ENCODE measurements around the gene SMCO4. TPM values are rescaled to one million over a fixed set of nuclear protein-coding genes. Genes with fewer than 3 reads are reported as not detected.

SMCO4 gene
- total RNA-seq, 1 experiment from 2014 or later = 14.1 TPM

DNA sequence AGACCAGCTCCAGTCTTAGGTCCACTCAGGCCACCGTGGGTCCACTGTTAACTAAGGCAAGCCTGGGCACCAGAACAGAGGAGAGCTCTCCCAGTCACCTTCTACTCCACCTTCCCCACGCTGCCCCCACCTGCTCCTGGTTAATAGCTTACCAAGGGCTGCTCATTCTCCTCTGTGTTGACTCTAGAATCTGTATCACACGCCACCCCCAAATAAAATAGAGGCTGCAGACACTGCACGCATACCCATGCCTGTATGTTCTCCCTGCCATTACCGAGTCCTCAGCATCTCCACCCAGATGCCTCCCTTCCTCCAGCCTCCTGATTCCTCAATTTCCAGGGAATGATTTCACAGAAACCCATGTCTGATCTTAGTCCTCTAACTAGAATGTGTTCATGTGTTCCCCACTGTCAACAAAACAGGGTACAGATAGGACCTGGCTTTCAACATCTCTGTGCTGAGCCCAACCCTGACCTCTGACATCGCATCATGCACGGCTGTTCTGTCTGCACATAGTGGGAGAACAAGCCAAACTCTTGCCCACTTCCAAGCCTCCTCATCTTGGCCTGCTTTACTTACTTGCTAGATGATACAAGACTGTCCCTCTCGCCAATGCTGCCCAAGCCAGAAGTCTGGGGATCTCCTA, 49.8 kb downstream of the SMCO4 start:
- H3K4me3 ChIP-seq (ENCODE audit: low read depth in 2 of 2, low read length in 2 of 2) = no peak overlapping the region
- in situ Hi-C loops (cut with HindIII; ENCODE audit: low pct_unique_long_range_greater_than_20kb, low sequenced_read_pairs) (no loop called here), intact Hi-C loops (cut with micrococcal nuclease; ENCODE audit: unreplicated experiment) (no loop called here)
- H3K36me3 ChIP-seq (ENCODE audit: control insufficient read depth, insufficient read depth, low read length) = no peaks in the 10 kb centered on the region
- no TSS peak for BruUV-seq (replicated peaks)
- POLR2A ChIA-PET = no interaction called here
- ATAC-seq = no peak
- no peaks in the 10 kb centered on the region for H3K27me3 ChIP-seq (ENCODE audit: control insufficient read depth, insufficient read depth, low read length)
- H3K9me3 ChIP-seq (ENCODE audit: control insufficient read depth, insufficient read depth, low read depth, low read length) = no peaks in the 10 kb centered on the region
- H3K27ac ChIP-seq (ENCODE audit: low read length) = no peak overlapping the region
- CTCF ChIA-PET = interaction anchor here (0.6 kb wide), 1 partner anchor 267 kb away, joined by 8 read pairs; no protein-coding TSS in a partner anchor
- TF ChIP-seq POLR2AphosphoS5 (IDR thresholded peaks at IDR 0.05; ENCODE audit: low read depth, low read length) (no peak), TCF7L2 (IDR thresholded peaks at IDR 0.05; ENCODE audit: low read depth, low read length) (no peak)
- no peak for DNase-seq (ENCODE audit: low read depth, low spot score)
- peaks cover 4% of the 10 kb centered on the region; the same call in 1 of the 2 replicates for H3K4me1 ChIP-seq (ENCODE audit: control insufficient read depth, insufficient read depth, low read length)

DNA sequence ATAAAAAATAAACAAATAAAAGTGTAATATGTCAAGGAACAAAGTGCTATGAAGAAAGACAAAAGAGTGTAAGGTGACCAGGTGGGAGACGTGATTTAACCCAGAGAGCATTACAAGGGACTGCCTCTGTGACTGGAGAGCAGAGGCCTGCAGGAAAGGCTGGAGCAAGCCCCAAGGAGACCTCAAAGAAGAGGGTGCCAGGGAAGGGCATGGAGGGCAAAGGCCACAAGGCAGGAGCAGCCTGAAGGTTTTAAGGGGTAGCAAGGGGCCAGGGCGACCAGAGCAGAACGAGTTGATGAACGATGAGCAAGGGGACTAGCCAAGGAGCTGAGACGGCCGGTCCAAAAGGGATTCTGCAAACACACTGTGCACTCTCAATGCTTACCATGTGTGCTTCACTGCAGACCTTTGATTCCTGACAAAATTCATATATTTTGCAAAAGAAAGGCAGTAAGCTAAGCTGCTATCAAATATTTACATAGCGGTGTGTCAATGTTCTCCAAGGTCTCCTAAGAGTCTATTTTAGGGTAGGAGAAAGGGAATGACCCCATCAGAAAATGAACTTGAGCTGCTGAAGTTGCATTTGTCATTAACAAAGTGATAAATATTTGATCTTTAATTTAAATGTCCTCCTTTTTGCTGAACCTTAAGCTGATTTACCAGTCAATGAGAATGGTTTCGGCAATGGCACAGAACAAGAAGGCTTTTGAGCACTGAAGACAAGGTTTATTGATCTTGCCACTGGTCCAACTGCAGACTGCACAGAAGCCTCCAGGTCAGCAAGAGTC, 50.5 kb downstream of the SMCO4 start:
- in situ Hi-C loops (cut with HindIII; ENCODE audit: low pct_unique_long_range_greater_than_20kb, low sequenced_read_pairs) = no loop called here

DNA sequence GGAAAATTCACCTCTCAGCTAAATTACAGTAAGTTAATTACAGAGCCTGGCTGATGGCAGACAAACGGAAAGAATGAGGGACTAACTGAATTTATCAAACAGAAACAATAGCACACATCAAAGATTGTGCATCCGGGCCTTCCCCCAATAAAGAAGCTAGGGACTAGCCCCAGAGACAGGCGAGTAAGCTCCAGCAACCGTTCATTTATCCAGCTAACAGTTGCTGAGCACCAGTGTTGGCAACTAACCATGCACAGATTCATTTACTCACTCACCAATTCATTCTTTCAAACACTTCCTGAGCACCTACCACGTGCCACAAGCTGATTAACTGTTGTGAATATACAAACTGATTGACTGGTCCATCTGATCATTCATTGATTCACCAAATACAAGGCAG, 51.2 kb downstream of the SMCO4 start:
- Histone ChIP-seq H3K9me3 (ENCODE audit: control insufficient read depth, insufficient read depth, low read depth, low read length) (no peaks in the 10 kb centered on the region), H3K4me3 (ENCODE audit: low read depth in 2 of 2, low read length in 2 of 2) (no peak overlapping the region), H3K36me3 (ENCODE audit: control insufficient read depth, insufficient read depth, low read length) (no peaks in the 10 kb centered on the region), H3K27me3 (ENCODE audit: control insufficient read depth, insufficient read depth, low read length) (no peaks in the 10 kb centered on the region), H3K27ac (ENCODE audit: low read length) (no peak overlapping the region), H3K4me1 (ENCODE audit: control insufficient read depth, insufficient read depth, low read length) (no peaks in the 10 kb centered on the region)
- in situ Hi-C loops (cut with HindIII; ENCODE audit: low pct_unique_long_range_greater_than_20kb, low sequenced_read_pairs) = no loop called here
- intact Hi-C loops (cut with micrococcal nuclease; ENCODE audit: unreplicated experiment) = no loop called here
- ChIA-PET CTCF (no interaction called here), POLR2A (interaction anchor here (0.6 kb wide), 1 partner anchor 86 kb away, joined by 5 read pairs; no protein-coding TSS in a partner anchor)
- TF ChIP-seq SIN3A (IDR thresholded peaks at IDR 0.05; ENCODE audit: borderline replicate concordance, insufficient read depth, low read depth, low read length) = no peak
- TF ChIP-seq, protein P1, sequence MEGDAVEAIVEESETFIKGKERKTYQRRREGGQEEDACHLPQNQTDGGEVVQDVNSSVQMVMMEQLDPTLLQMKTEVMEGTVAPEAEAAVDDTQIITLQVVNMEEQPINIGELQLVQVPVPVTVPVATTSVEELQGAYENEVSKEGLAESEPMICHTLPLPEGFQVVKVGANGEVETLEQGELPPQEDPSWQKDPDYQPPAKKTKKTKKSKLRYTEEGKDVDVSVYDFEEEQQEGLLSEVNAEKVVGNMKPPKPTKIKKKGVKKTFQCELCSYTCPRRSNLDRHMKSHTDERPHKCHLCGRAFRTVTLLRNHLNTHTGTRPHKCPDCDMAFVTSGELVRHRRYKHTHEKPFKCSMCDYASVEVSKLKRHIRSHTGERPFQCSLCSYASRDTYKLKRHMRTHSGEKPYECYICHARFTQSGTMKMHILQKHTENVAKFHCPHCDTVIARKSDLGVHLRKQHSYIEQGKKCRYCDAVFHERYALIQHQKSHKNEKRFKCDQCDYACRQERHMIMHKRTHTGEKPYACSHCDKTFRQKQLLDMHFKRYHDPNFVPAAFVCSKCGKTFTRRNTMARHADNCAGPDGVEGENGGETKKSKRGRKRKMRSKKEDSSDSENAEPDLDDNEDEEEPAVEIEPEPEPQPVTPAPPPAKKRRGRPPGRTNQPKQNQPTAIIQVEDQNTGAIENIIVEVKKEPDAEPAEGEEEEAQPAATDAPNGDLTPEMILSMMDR (IDR thresholded peaks at IDR 0.05) = no peak
- no peak for TF ChIP-seq TCF7L2 (IDR thresholded peaks at IDR 0.05; ENCODE audit: low read depth, low read length)
- no peak for TF ChIP-seq POLR2AphosphoS5 (IDR thresholded peaks at IDR 0.05; ENCODE audit: low read depth, low read length)
- ATAC-seq = no peak
- no TSS peak for BruUV-seq (replicated peaks)
- DNase-seq (ENCODE audit: low read depth, low spot score) = no peak

More for the DNA sequence above, 50.5 kb downstream of the SMCO4 start:
- intact Hi-C loops (cut with micrococcal nuclease; ENCODE audit: unreplicated experiment) = no loop called here
- Histone ChIP-seq H3K27ac (ENCODE audit: low read length) (no peak overlapping the region), H3K36me3 (ENCODE audit: control insufficient read depth, insufficient read depth, low read length) (no peaks in the 10 kb centered on the region), H3K9me3 (ENCODE audit: control insufficient read depth, insufficient read depth, low read depth, low read length) (no peaks in the 10 kb centered on the region), H3K4me1 (ENCODE audit: control insufficient read depth, insufficient read depth, low read length) (no peaks in the 10 kb centered on the region), H3K4me3 (ENCODE audit: low read depth in 2 of 2, low read length in 2 of 2) (no peak overlapping the region), H3K27me3 (ENCODE audit: control insufficient read depth, insufficient read depth, low read length) (no peaks in the 10 kb centered on the region)
- TF ChIP-seq POLR2AphosphoS5 (IDR thresholded peaks at IDR 0.05; ENCODE audit: low read depth, low read length) (no peak), SIN3A (IDR thresholded peaks at IDR 0.05; ENCODE audit: borderline replicate concordance, insufficient read depth, low read depth, low read length) (no peak)
- TF ChIP-seq, protein P1 (IDR thresholded peaks at IDR 0.05) = no peak
- no peak for ATAC-seq
- BruUV-seq (replicated peaks) = no TSS peak
- CTCF ChIA-PET = interaction anchor here (0.6 kb wide), 1 partner anchor 266 kb away, joined by 8 read pairs; no protein-coding TSS in a partner anchor
- POLR2A ChIA-PET = interaction anchor here (0.6 kb wide), 1 partner anchor 85 kb away, joined by 5 read pairs; no protein-coding TSS in a partner anchor
- no peak for DNase-seq (ENCODE audit: low read depth, low spot score)

Measured in Panc1 (cell line).